Measurements from ENCODE around the gene CCL15. TPM values are rescaled to one million over a fixed set of nuclear protein-coding genes. Genes with fewer than 3 reads are reported as not detected.
A peak's percentile ranks its signal among the peaks of the same experiment; 100 is the strongest.

Gene CCL15
- total RNA-seq, 1 donor from 2014 or later, result not detected

DNA sequence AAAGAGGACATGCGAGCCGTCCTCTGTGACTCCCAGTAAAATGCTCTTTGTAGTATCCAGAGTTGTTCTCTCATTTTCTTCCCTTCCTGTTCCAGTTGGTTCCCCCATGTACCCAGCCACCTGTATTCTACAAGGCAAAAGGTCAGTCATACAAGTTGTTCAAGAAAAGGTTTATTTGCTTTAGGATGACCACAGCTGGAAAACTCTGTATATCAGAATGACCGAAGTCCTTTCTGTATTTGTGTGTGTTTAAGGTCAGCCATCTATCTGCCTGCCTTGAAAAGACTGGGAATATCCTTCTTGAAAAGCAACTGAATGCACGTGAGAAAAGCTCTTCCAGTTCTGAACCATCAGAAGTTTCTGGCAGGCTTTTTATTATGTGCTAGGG is 28.4 kb downstream of the CCL15 start:
- TF ChIP-seq CTCF (IDR thresholded peaks at IDR 0.05; ENCODE audit: unreplicated experiment), result no peak
- no peak for DNase-seq (ENCODE audit: low spot score, unreplicated experiment)
- H3K27me3 Mint-ChIP-seq, result no peaks in the 10 kb centered on the region
- H3K36me3 Mint-ChIP-seq (ENCODE audit: insufficient read depth), result peaks cover 3% of the 10 kb centered on the region
- H3K27ac Mint-ChIP-seq, result peak overlapping the region; percentile 89
- peak overlapping the region; percentile 15 for H3K4me3 Mint-ChIP-seq (ENCODE audit: low read depth)
- peaks cover 4% of the 10 kb centered on the region for H3K9me3 Mint-ChIP-seq (ENCODE audit: low read depth)
- peaks cover 50% of the 10 kb centered on the region for H3K4me1 Mint-ChIP-seq (ENCODE audit: low read depth)

DNA sequence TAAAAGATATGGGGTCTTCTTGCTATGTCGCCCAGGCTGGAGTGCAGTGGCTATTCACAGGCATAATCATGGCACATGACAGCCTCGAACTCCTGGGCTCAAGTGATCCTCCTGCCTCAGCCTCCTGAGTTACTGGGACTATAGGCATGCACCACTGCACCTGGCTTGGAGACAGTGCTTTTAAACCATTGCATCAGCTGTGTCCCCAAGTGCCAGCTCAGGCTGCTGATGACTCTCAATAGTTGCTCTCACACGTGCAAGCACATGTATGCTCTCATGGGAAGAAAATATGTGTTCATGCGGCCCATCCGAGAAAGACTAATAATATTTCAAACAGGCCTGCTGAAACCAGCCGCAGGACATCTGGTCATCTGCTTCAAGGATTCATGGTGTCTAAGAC is 28.8 kb downstream of the CCL15 start:
- H3K9me3 Mint-ChIP-seq (ENCODE audit: low read depth), result peaks cover 4% of the 10 kb centered on the region

GRCh38 chr17:35972066-35972465 is 29.3 kb downstream of the CCL15 start:
- Mint-ChIP-seq H3K4me1 (ENCODE audit: low read depth) (peaks cover 50% of the 10 kb centered on the region), H3K36me3 (ENCODE audit: insufficient read depth) (peaks cover 3% of the 10 kb centered on the region), H3K4me3 (ENCODE audit: low read depth) (no peak overlapping the region), H3K27ac (peak overlapping the region; percentile 45), H3K27me3 (no peaks in the 10 kb centered on the region), H3K9me3 (ENCODE audit: low read depth) (peaks cover 4% of the 10 kb centered on the region)
- no peak for DNase-seq (ENCODE audit: low spot score, unreplicated experiment)
- TF ChIP-seq CTCF (IDR thresholded peaks at IDR 0.05; ENCODE audit: unreplicated experiment), result no peak

More for the DNA sequence above, 28.8 kb downstream of the CCL15 start:
- Mint-ChIP-seq H3K4me1 (ENCODE audit: low read depth) (peaks cover 50% of the 10 kb centered on the region), H3K4me3 (ENCODE audit: low read depth) (no peak overlapping the region), H3K27ac (peak overlapping the region; percentile 89), H3K36me3 (ENCODE audit: insufficient read depth) (peaks cover 3% of the 10 kb centered on the region), H3K27me3 (no peaks in the 10 kb centered on the region)
- TF ChIP-seq CTCF (IDR thresholded peaks at IDR 0.05; ENCODE audit: unreplicated experiment), result no peak
- DNase-seq (ENCODE audit: low spot score, unreplicated experiment), result no peak

- Mint-ChIP-seq H3K36me3 (ENCODE audit: insufficient read depth) (no peaks in the 10 kb centered on the region), H3K4me3 (ENCODE audit: low read depth) (no peak overlapping the region)
- peak; percentile 88 for TF ChIP-seq CTCF (IDR thresholded peaks at IDR 0.05; ENCODE audit: unreplicated experiment)
Measured at GRCh38 chr17:35969558-35970380, 31.6 kb downstream of the CCL15 start.

GRCh38 chr17:35968520-35969054 is 32.8 kb downstream of the CCL15 start:
- DNase-seq (ENCODE audit: low spot score, unreplicated experiment), result no peak
- Mint-ChIP-seq H3K4me3 (ENCODE audit: low read depth) (no peak overlapping the region), H3K9me3 (ENCODE audit: low read depth) (no peaks in the 10 kb centered on the region), H3K27ac (no peak overlapping the region), H3K36me3 (ENCODE audit: insufficient read depth) (no peaks in the 10 kb centered on the region), H3K4me1 (ENCODE audit: low read depth) (peaks cover 41% of the 10 kb centered on the region), H3K27me3 (no peaks in the 10 kb centered on the region)
- no peak for TF ChIP-seq CTCF (IDR thresholded peaks at IDR 0.05; ENCODE audit: unreplicated experiment)

More at GRCh38 chr17:35969558-35970380, 31.6 kb downstream of the CCL15 start:
- DNase-seq (ENCODE audit: low spot score, unreplicated experiment), result peak; percentile 77
- H3K4me1 Mint-ChIP-seq (ENCODE audit: low read depth), result peaks cover 50% of the 10 kb centered on the region
- H3K27ac Mint-ChIP-seq, result peak overlapping the region; percentile 34
- no peaks in the 10 kb centered on the region for H3K27me3 Mint-ChIP-seq
- no peaks in the 10 kb centered on the region for H3K9me3 Mint-ChIP-seq (ENCODE audit: low read depth)
